ENCODE results near the gene CYB5R3.
"Not testable (repeated sequence)": the region's sequence is repeated elsewhere in the genome, so short reads cannot be mapped to it uniquely, and the experiment has no call there.

Gene CYB5R3

GRCh38 chr22:42596336-42596735 lies 52.9 kb downstream of the CYB5R3 start:
- no peak for DNase-seq

- no peak for DNase-seq
Measured at GRCh38 chr22:42595434-42595833, 53.8 kb downstream of the CYB5R3 start.

DNA sequence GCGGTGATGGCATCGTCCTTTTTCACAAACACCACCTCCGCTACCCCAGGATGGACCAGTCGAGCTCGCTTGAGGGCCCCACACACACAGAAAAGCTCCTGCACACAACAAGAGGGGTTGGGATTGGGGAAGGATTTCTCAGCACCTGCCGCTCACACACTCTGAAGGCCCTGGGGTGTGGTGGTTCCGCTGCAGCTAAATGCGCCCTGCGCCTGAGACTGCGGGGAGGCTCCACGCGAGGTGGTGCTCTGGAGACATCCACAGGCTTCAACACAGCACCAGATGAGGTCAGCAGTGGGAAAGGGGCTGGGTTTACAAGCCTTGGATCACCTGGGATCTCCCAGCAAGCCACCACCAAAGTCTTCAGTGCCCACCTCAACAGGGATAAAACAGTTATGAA lies 57.2 kb downstream of the CYB5R3 start:
- no peak for DNase-seq

DNA sequence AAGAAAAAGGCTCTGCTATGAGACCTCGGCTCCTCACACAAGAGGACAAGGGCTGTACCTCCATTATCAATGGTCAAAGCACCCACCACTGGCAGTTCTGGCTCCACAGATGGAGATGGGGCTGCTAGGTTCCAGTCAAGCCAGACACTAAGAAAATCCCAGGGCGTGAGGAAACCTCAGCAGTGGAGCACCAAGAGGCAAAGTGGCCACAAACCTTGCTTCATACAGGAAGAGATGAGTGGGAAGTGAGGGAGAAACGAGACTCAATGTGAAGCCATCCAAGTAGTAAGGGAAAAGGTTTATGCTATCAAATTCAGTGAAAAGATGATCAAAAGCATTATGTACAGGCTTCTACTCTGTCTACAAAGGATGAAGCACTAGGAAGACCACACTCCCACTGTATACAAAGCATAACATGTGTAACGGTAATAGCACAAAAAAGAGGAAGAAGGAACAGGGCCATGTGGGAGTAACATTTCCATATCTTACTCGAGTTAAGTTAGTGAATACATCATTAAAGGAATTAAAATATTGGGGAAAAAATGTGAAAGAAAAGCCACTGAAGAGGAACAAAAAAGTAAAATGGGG lies 61.5 kb downstream of the CYB5R3 start:
- DNase-seq: no peak

GRCh38 chr22:42586381-42586780 lies 62.8 kb downstream of the CYB5R3 start:
- no peak for DNase-seq

- DNase-seq: no peak
Measured at GRCh38 chr22:42585096-42585495, 64.1 kb downstream of the CYB5R3 start.

DNA sequence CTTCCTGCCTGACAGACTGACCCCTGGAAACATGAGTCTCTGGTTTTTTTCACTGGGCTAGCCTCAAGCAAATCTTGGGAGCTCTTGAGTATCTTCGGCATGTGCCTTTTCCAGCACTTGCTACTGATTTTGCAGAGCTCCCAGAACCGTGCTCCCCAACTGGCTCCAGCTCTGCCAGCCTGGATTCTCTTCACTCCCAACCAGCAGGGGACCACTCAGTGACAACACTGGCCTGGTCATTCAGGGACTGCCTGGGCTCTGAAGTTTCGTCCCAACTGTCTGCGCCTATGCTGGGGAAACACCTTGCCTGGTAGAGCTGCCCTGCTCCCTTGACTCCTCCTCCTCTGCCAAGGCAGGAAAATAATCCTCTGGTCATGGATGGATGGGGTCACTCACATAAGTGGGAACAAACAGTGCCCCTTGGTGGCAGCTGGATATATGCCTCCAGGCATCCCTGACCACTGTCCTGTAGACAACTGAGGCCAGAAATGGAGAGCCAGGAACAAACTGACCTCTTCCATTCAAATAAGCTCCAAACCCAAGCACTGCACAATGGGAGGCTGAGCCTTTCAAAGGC lies 64.7 kb downstream of the CYB5R3 start:
- no peak for DNase-seq

GRCh38 chr22:42582987-42583386 lies 66.2 kb downstream of the CYB5R3 start:
- DNase-seq: no peak

DNA sequence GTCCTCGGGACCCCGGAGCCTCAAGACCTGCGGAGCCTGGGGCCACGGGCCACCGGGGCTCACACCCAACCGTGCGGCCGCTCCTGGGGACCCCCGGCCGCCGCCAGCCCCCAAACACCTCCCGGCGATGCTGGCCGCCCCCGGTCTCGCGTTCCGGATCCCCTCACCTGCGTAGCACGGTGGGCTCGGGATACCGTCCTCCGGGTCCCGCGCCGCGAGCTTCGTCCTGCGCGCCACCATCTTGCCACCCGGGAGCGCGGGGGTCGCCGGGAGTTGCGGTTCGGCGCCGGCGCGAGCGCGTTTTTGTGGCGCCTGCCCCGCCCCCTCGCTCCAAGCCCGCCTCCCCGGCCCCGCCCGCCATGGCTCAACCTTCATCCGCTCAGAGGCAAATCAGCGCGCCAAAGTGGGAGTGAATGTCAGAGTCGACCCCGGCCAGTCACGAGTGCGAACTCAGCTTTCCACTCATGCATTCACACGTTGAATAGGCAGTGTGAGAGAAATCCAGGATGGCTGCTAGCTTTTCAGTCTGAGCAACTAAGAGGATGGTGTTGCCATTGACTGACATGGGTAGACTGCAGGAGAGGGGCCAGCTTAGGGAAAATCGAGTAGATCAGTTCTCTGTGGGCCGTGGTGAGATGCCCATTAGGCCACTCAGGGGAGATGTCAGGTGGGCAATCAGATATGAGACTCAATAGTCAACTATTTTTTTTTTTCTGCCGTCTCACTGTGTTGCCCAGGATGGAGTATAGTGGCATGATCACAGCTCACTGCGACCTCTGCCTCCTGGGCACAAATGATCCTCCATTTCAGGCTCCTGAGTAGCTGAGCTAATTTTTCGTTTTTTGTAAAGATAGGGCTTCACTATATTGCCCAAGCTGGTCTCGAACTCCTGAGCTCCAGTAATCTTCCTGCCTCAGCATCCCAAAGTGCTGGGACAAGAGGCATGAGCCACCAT lies 67.2 kb downstream of the CYB5R3 start:
- peak; percentile 66 for DNase-seq

DNA sequence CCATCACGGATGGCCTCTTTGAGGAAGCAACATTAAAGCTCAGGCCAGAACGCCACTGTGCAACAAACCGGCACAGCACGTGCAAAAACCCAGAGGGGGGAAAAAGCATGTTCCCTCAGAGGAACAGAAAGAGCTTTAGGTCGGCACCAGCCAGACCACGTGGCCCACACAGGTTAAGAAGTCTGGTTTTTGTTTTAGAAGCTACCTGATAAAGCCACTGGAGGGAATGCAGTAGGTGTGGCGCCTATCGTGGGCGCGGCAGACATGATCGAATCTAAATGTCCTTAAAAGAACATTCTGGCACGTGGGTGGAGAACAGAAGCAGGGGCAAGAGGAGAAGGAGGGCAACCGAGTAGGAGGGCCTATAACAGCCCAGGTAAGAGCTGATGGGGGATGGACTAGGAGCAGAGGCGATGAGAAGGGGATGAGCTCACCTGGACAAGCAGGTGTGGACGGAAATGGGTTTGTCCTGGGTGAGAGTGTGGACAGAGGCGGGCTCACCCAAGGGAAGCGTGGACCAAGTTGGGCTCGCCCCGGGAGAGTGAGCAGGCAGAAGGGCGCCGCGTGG lies 67.9 kb downstream of the CYB5R3 start:
- DNase-seq: not testable (repeated sequence)

GRCh38 chr22:42580040-42580439 lies 69.2 kb downstream of the CYB5R3 start:
- DNase-seq: not testable (repeated sequence)

- no peak for DNase-seq
Measured at GRCh38 chr22:42577623-42578240, 71.5 kb downstream of the CYB5R3 start.

DNA sequence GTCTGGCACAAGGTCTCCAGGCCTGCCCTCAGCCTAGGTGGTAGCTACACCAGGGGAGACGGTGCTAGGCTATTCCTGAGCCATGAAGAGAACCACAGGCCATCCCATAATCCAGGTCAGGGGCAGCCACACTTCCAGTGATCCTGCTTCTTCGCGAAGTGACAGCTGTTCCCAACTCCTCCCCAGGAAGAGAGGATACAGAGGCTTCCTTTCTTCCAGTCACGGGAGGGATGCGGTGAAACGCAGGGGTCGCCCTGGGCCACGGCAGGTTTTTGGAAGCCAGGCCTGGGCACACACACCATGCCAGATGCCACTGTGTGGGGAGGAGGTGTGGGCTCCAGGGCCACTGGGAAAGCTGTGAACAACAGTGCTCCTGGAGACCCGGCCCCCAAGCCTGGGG lies 72.1 kb downstream of the CYB5R3 start:
- not testable (repeated sequence) for DNase-seq

GRCh38 chr22:42575996-42576574 lies 73.1 kb downstream of the CYB5R3 start:
- not testable (repeated sequence) for DNase-seq

DNA sequence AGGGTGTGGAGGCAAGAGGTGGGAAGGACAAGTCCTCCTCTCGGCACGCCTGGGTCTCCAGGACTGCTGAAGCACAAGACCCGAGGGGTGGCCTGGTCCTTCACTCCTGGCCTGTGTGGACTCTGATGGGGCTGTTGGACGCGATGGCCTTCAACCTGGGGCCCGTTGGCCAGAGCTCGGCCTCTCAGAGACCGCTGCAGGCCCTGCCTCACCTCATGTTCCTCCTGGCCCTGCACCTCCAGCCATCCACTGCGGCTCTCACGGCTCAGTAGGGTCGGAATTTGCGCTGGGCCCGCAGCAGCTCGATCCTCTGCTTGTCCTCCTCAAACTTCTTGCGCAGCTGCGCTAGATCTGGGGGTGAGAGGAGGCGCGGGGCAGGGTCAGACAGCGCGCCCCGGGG lies 74.7 kb downstream of the CYB5R3 start:
- not testable (repeated sequence) for DNase-seq

DNA sequence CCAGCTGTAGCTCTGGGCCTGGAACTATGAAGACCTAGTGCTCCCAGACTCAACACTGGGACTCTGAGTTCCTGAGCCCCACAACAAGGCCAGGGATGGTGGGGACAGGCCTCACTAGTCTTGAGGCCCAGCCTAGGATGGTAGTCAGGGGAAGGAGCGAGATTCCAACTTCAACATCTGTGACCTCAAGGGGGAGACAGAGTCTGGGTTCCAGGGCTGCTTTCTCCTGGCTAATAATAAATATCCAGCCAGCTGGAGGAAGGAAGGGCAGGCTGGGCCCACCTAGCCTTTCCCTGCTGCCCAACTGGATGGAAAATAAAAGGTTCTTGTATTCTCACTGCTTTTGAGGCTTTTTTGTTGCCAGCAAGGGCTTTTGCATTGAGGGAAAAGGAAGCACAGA lies 75.1 kb downstream of the CYB5R3 start:
- DNase-seq: not testable (repeated sequence)

- DNase-seq: not testable (repeated sequence)
Measured at GRCh38 chr22:42571068-42571467, 78.1 kb downstream of the CYB5R3 start.

- not testable (repeated sequence) for DNase-seq
Measured at GRCh38 chr22:42570580-42570979, 78.6 kb downstream of the CYB5R3 start.

GRCh38 chr22:42567950-42568349 lies 81.2 kb downstream of the CYB5R3 start:
- DNase-seq: not testable (repeated sequence)

Data from fibroblast of skin of right quadriceps (primary cell).